PC-3 (cell line): ENCODE results near the gene FAM236D. TPM values are rescaled to one million over a fixed set of nuclear protein-coding genes. Genes with fewer than 3 reads are reported as not detected.

ENCODE experiments used
- total RNA-seq: library from RNA; depleted of rRNA; stranded (reverse); fragments of >200 nt; gene quantifications from 2 replicates; pipeline ENCODE4 v1.2.3, GENCODE V29; 2014; rRNA removed

Gene FAM236D
- total RNA-seq, 1 experiment from 2014 or later = not detected

Other genes with a start within 250 kb of the FAM236D start
- gene HDAC8, start 235.4 kb downstream of the FAM236D start, total RNA-seq = 28.5 and 40.5 TPM in 2 replicates
- gene PHKA1, start 93.9 kb downstream of the FAM236D start, total RNA-seq = 28.5 and 33.7 TPM in 2 replicates
- not detected in 2 replicates for gene DMRTC1B, start 31.3 kb downstream of the FAM236D start, total RNA-seq
- gene FAM236B, start 25.6 kb downstream of the FAM236D start, total RNA-seq = not detected in 2 replicates
- not detected in 2 replicates for gene FAM236C, start 104.4 kb upstream of the FAM236D start, total RNA-seq
- not detected in 2 replicates for gene FAM236A, start 130.0 kb upstream of the FAM236D start, total RNA-seq
- not detected in 2 replicates for gene DMRTC1, start 135.6 kb upstream of the FAM236D start, total RNA-seq
- gene PABPC1L2B, start 194.7 kb upstream of the FAM236D start, total RNA-seq = not detected in 2 replicates